Measurements from ENCODE around the gene FANCB. TPM values are rescaled to one million over a fixed set of nuclear protein-coding genes. Genes with fewer than 3 reads are reported as not detected.

FANCB gene
- total and polyA plus RNA-seq, 2 donors (not counting 1 experiment from before 2014, with no cell fraction given) = 3.1 to 3.9 TPM

DNA sequence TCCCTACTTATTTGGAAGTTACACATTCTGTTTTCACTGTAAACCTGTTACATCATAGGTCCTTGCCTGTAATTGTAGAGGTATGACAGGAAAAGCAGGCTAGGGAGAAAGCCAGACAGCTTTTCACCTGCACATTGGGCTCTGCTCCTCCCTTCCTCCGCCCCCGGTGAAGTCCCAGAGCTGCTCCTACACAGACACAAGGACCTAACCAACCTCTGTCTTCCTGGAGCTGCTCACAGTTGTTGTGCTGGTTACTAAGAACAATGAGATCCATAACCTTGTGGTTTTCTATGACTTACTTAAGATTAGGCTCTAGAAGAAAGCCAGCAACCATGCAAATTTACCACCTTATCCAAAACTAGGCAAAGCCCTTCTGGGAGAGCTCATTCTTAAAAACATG lies 40.4 kb upstream of the FANCB start:
- TF ChIP-seq EZH2 (IDR thresholded peaks at IDR 0.05; ENCODE audit: borderline replicate concordance, insufficient read depth, low read depth, low read length, poor library complexity, severe bottlenecking) (no peak), CTCF (IDR thresholded peaks at IDR 0.05) (no peak)
- Histone ChIP-seq H3K4me2 (replicated peaks; ENCODE audit: low read depth, low read length, poor library complexity, severe bottlenecking) (no peak overlapping the region), H2AFZ (ENCODE audit: insufficient read depth, low read depth, low read length, poor library complexity, severe bottlenecking) (no peak overlapping the region), H3K9me3 (ENCODE audit: control extremely low read depth in 1 of 3, control insufficient read depth in 2 of 3, insufficient read depth in 1 of 3, low read length in 2 of 3) (no peaks in the 10 kb centered on the region), H3K4me1 (ENCODE audit: control insufficient read depth in 2 of 2, insufficient read depth in 2 of 2, low read length in 2 of 2) (no peaks in the 10 kb centered on the region), H3K9ac (ENCODE audit: low read length) (no peak overlapping the region), H3K79me2 (ENCODE audit: control insufficient read depth, insufficient read depth, low read length) (no peaks in the 10 kb centered on the region), H3K36me3 (replicated peaks in 1 of 2; ENCODE audit: control extremely low read depth in 1 of 2, control insufficient read depth in 1 of 2, extremely low read depth in 1 of 2, insufficient read depth in 2 of 2, low read length in 1 of 2) (peaks cover 0 to 31% of the 10 kb centered on the region in 2 experiments), H3K27ac (ENCODE audit: low read length in 2 of 2) (no peak overlapping the region), H3K27me3 (replicated peaks in 1 of 4; ENCODE audit: control extremely low read depth in 1 of 4, control insufficient read depth in 3 of 4, insufficient read depth in 4 of 4, low read length in 3 of 4) (no peaks in the 10 kb centered on the region), H4K20me1 (ENCODE audit: control insufficient read depth, insufficient read depth, low read length, poor library complexity, severe bottlenecking) (no peaks in the 10 kb centered on the region), H3K4me3 (ENCODE audit: control extremely low read depth in 1 of 5, extremely low read depth in 1 of 5, insufficient read depth in 1 of 5, low read depth in 2 of 5, low read length in 4 of 5) (no peak overlapping the region)
- WGBS (ENCODE audit: insufficient coverage) = no CpG with 5 or more reads among the region's 2 CpGs
- DNase-seq (no peak), ATAC-seq (ENCODE audit: low read depth) (no peak)
- ChIA-PET POLR2A (no interaction called here), CTCF (no interaction called here)
- H3K9me3 Mint-ChIP-seq (ENCODE audit: insufficient read depth) = no peaks in the 10 kb centered on the region
- no peaks in the 10 kb centered on the region for H3K4me1 Mint-ChIP-seq
- intact Hi-C loops (cut with micrococcal nuclease) = no loop called here
- no peak overlapping the region for H3K4me3 Mint-ChIP-seq
- H3K27me3 Mint-ChIP-seq = no peaks in the 10 kb centered on the region
- H3K27ac Mint-ChIP-seq = no peak overlapping the region

DNA sequence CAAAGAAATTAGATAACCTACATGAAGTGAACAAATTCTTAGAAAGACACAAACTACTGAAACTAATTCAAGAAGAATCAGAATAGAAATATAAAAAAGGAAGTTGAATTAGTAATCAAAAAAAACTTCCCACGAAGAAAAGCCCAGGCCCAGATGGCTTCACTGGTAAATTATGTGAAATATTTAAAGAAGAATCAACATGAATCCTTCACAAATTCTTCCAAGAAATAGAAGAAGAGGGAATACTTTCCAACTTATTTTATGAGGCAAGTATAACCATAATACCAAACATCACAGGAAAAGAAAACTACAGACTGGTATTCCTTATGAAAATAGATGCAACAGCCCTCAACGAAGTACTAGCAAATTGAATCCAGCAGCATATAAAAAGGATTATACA lies 31.0 kb upstream of the FANCB start:
- H3K9me3 Mint-ChIP-seq (ENCODE audit: insufficient read depth) = peaks cover 4% of the 10 kb centered on the region
- CTCF ChIA-PET = no interaction called here

More for the DNA sequence above, 31.0 kb upstream of the FANCB start:
- Histone ChIP-seq H3K4me1 (ENCODE audit: control insufficient read depth in 2 of 2, insufficient read depth in 2 of 2, low read length in 2 of 2) (no peaks in the 10 kb centered on the region), H4K20me1 (ENCODE audit: control insufficient read depth, insufficient read depth, low read length, poor library complexity, severe bottlenecking) (no peaks in the 10 kb centered on the region), H3K36me3 (replicated peaks in 1 of 2; ENCODE audit: control extremely low read depth in 1 of 2, control insufficient read depth in 1 of 2, extremely low read depth in 1 of 2, insufficient read depth in 2 of 2, low read length in 1 of 2) (peaks cover 0 to 2% of the 10 kb centered on the region in 2 experiments), H3K27ac (ENCODE audit: low read length in 2 of 2) (no peak overlapping the region), H2AFZ (ENCODE audit: insufficient read depth, low read depth, low read length, poor library complexity, severe bottlenecking) (no peak overlapping the region), H3K4me2 (replicated peaks; ENCODE audit: low read depth, low read length, poor library complexity, severe bottlenecking) (no peak overlapping the region), H3K9me3 (ENCODE audit: control extremely low read depth in 1 of 3, control insufficient read depth in 2 of 3, insufficient read depth in 1 of 3, low read length in 2 of 3) (peaks cover 0 to 4% (median 0%) of the 10 kb centered on the region in 3 donors), H3K27me3 (replicated peaks in 1 of 4; ENCODE audit: control extremely low read depth in 1 of 4, control insufficient read depth in 3 of 4, insufficient read depth in 4 of 4, low read length in 3 of 4) (no peaks in the 10 kb centered on the region), H3K9ac (ENCODE audit: low read length) (no peak overlapping the region), H3K79me2 (ENCODE audit: control insufficient read depth, insufficient read depth, low read length) (no peaks in the 10 kb centered on the region), H3K4me3 (ENCODE audit: control extremely low read depth in 1 of 5, extremely low read depth in 1 of 5, insufficient read depth in 1 of 5, low read depth in 2 of 5, low read length in 4 of 5) (no peak overlapping the region)
- POLR2A ChIA-PET = no interaction called here
- no peaks in the 10 kb centered on the region for H3K27me3 Mint-ChIP-seq
- no peak for ATAC-seq (ENCODE audit: low read depth)
- H3K4me1 Mint-ChIP-seq = peaks cover 3% of the 10 kb centered on the region
- DNase-seq = no peak
- intact Hi-C loops (cut with micrococcal nuclease) = no loop called here
- no CpG with 5 or more reads among the region's 2 CpGs for WGBS (ENCODE audit: insufficient coverage)
- no peak overlapping the region for H3K27ac Mint-ChIP-seq
- no peak overlapping the region for H3K4me3 Mint-ChIP-seq
- TF ChIP-seq EZH2 (IDR thresholded peaks at IDR 0.05; ENCODE audit: borderline replicate concordance, insufficient read depth, low read depth, low read length, poor library complexity, severe bottlenecking) (no peak), CTCF (IDR thresholded peaks at IDR 0.05) (no peak)
